Liver (tissue), 9 donors: ENCODE data around the gene ITGBL1. TPM values are rescaled to one million over a fixed set of nuclear protein-coding genes. Genes with fewer than 3 reads are reported as not detected.

Experiments used
- DNase-seq: peaks from one replicate; pipeline ENCODE4 v3.0.0-alpha.2; 2017; ENCODE audit warnings: low spot score
- H3K27ac ChIP-seq, 2 donors: one replicate each; pipeline ENCODE4 v1.7.0; 2013; ENCODE audit warnings: inconsistent platforms in 2 of 2, low read length in 2 of 2, control low read depth in 1 of 2, low read depth in 1 of 2, mild to moderate bottlenecking in 1 of 2
- H3K27me3 ChIP-seq, 4 donors: one replicate each; pipeline versions ENCODE4 v1.6.1 to v1.7.0; 2013; ENCODE audit warnings: low read length in 3 of 4, inconsistent platforms in 1 of 4, mild to moderate bottlenecking in 1 of 4, moderate library complexity in 1 of 4; ENCODE audit not compliant: control insufficient read depth in 4 of 4, insufficient read depth in 4 of 4
- H3K36me3 ChIP-seq, 4 donors: one replicate each; pipeline versions ENCODE4 v1.6.1 to v1.7.0; 2013; ENCODE audit warnings: low read length in 3 of 4, mild to moderate bottlenecking in 3 of 4, low read depth in 1 of 4, moderate library complexity in 1 of 4; ENCODE audit not compliant: control insufficient read depth in 4 of 4, insufficient read depth in 3 of 4
- H3K4me1 ChIP-seq, 4 donors: one replicate each; pipeline versions ENCODE4 v1.6.1 to v1.7.0; 2013; ENCODE audit warnings: low read length in 3 of 4, mild to moderate bottlenecking in 3 of 4, moderate library complexity in 1 of 4; ENCODE audit not compliant: control insufficient read depth in 4 of 4, insufficient read depth in 4 of 4
- H3K4me3 ChIP-seq, 3 donors: one replicate each; pipeline versions ENCODE4 v1.6.1 to v1.7.0; 2013; ENCODE audit warnings: low read length in 3 of 3, control low read depth in 1 of 3, low read depth in 1 of 3, mild to moderate bottlenecking in 1 of 3
- H3K9ac ChIP-seq, 2 donors: one replicate each; pipeline ENCODE4 v1.7.0; 2013; ENCODE audit warnings: low read length in 2 of 2, mild to moderate bottlenecking in 2 of 2, moderate library complexity in 2 of 2, control low read depth in 1 of 2, low read depth in 1 of 2
- H3K9me3 ChIP-seq, 4 donors: one replicate each; pipeline versions ENCODE4 v1.6.1 to v1.7.0; 2013; ENCODE audit warnings: low read length in 3 of 4; ENCODE audit not compliant: control insufficient read depth in 4 of 4
- ATF3 ChIP-seq: IDR thresholded peaks from 2 replicates; pipeline ENCODE4 v1.6.1; 2016; ENCODE audit warnings: antibody characterized with exemption
- CTCF ChIP-seq: fragments of 150-350 bp; IDR thresholded peaks from 2 replicates; pipeline ENCODE4 v1.5.1; 2017; ENCODE audit warnings: improper control_type of control experiment, low read depth, low read length; ENCODE audit not compliant: missing input control
- EGR1 ChIP-seq, 2 donors: IDR thresholded peaks; 2 replicates each; pipeline ENCODE4 v1.6.1; 2016 to 2018; ENCODE audit warnings: antibody characterized with exemption in 2 of 2, low read depth in 2 of 2
- FOXA2 ChIP-seq: IDR thresholded peaks from 2 replicates; pipeline ENCODE4 v1.6.1; 2016; ENCODE audit warnings: antibody characterized with exemption
- GABPA ChIP-seq, 2 donors: IDR thresholded peaks in 1 of 2; conservative IDR thresholded peaks in 1 of 2; 2 replicates each; pipeline ENCODE4 v1.6.1; 2016; ENCODE audit warnings: antibody characterized with exemption in 2 of 2, mild to moderate bottlenecking in 1 of 2, moderate library complexity in 1 of 2
- HNF4A ChIP-seq, 2 donors: conservative IDR thresholded peaks; 2 replicates each; pipeline ENCODE4 v1.6.1; 2016; ENCODE audit warnings: antibody characterized with exemption in 2 of 2, mild to moderate bottlenecking in 2 of 2
- HNF4G ChIP-seq: IDR thresholded peaks from 2 replicates; pipeline ENCODE4 v1.6.1; 2016; ENCODE audit warnings: antibody characterized with exemption
- MAX ChIP-seq: IDR thresholded peaks from 2 replicates; pipeline ENCODE4 v1.6.1; 2016; ENCODE audit warnings: antibody characterized with exemption
- NR2F2 ChIP-seq: IDR thresholded peaks from 2 replicates; pipeline ENCODE4 v1.6.1; 2016; ENCODE audit warnings: antibody characterized with exemption
- RAD21 ChIP-seq, 2 donors: IDR thresholded peaks; 2 replicates each; pipeline ENCODE4 v1.6.1; 2016; ENCODE audit warnings: antibody characterized with exemption in 2 of 2, mild to moderate bottlenecking in 2 of 2
- REST ChIP-seq: IDR thresholded peaks from 2 replicates; pipeline ENCODE4 v1.6.1; 2016; ENCODE audit warnings: antibody characterized with exemption, mild to moderate bottlenecking
- RXRA ChIP-seq, 2 donors: IDR thresholded peaks; 2 replicates each; pipeline ENCODE4 v1.6.1; 2017 to 2018; ENCODE audit warnings: antibody characterized with exemption in 2 of 2, mild to moderate bottlenecking in 1 of 2
- SP1 ChIP-seq: IDR thresholded peaks from 2 replicates; pipeline ENCODE4 v1.6.1; 2018; ENCODE audit warnings: antibody characterized with exemption, mild to moderate bottlenecking
- TAF1 ChIP-seq: conservative IDR thresholded peaks from 2 replicates; pipeline ENCODE4 v1.6.1; 2016; ENCODE audit warnings: antibody characterized with exemption, mild to moderate bottlenecking
- YY1 ChIP-seq: IDR thresholded peaks from 2 replicates; pipeline ENCODE4 v1.6.1; 2016; ENCODE audit warnings: antibody characterized with exemption, mild to moderate bottlenecking
- ZBTB33 ChIP-seq: IDR thresholded peaks from 2 replicates; pipeline ENCODE4 v1.6.1; 2016; ENCODE audit warnings: antibody characterized with exemption
- WGBS: extraction: QIAGEN DNeasy Blood & Tissue Kit; methylation state at CpG from one replicate; pipeline ENCODE4 v1.1.7; 2013; 5-methylcytosine and 5-hydroxymethylcytosine counted together
- polyA plus RNA-seq, 2 donors: library from polyadenylated mRNA; stranded (reverse) in 1 of 2; unstranded in 1 of 2; fragments of 200-250 nt in 1 of 2; fragments of >200 nt in 1 of 2; fragmentation: Nextera tagmentation in 1 of 2; extraction: Ambion mirVana in 1 of 2; gene quantifications; one replicate each; pipeline versions ENCODE4 v1.2.1 to v1.2.3, GENCODE V29; 2013 to 2015
- total RNA-seq, 2 donors: library from RNA; depleted of rRNA; stranded (reverse); fragments of >200 nt; gene quantifications; one replicate each; pipeline ENCODE4 v1.2.3, GENCODE V29; 2014
- donor health status: healthy.
- donor health status: healthy.
- donor health status: healthy.
- donor health status: healthy.
- donor health status: healthy.

Gene ITGBL1
- total and polyA plus RNA-seq, 4 donors = 0.28 to 2.2 (median 1.2) TPM

GRCh38 chr13:101530293-101530692, 77.8 kb downstream of the ITGBL1 start:
- TF ChIP-seq SP1 (no peak), HNF4A (conservative IDR thresholded peaks at IDR 0.05) (no peak), RXRA (IDR thresholded peaks at IDR 0.05) (no peak), EGR1 (IDR thresholded peaks at IDR 0.05; ENCODE audit: low read depth in 2 of 2) (no peak), ZBTB33 (no peak), HNF4G (no peak)
- no peaks in the 10 kb centered on the region for H3K36me3 ChIP-seq
- no peak overlapping the region for H3K9ac ChIP-seq
- no peaks in the 10 kb centered on the region for H3K27me3 ChIP-seq
- no peak overlapping the region for H3K27ac ChIP-seq
- DNase-seq = no peak
- H3K9me3 ChIP-seq = no peaks in the 10 kb centered on the region
- no peak overlapping the region for H3K4me3 ChIP-seq
- H3K4me1 ChIP-seq = no peaks in the 10 kb centered on the region

GRCh38 chr13:101535192-101535746, 82.8 kb downstream of the ITGBL1 start:
- 87% methylated on average over 1 of the region's 1 CpG for WGBS
- no peaks in the 10 kb centered on the region for H3K27me3 ChIP-seq
- H3K27ac ChIP-seq = no peak overlapping the region
- H3K9me3 ChIP-seq = no peaks in the 10 kb centered on the region
- H3K36me3 ChIP-seq = no peaks in the 10 kb centered on the region
- no peak for TF ChIP-seq NR2F2
- TF ChIP-seq HNF4G = no peak
- TF ChIP-seq ZBTB33 = no peak
- TF ChIP-seq RAD21 (IDR thresholded peaks at IDR 0.05) = no peak
- TF ChIP-seq HNF4A (conservative IDR thresholded peaks at IDR 0.05) = no peak
- no peak for TF ChIP-seq EGR1 (IDR thresholded peaks at IDR 0.05; ENCODE audit: low read depth in 2 of 2)
- TF ChIP-seq TAF1 = no peak
- TF ChIP-seq MAX = no peak
- no peak for TF ChIP-seq GABPA (IDR thresholded peaks at IDR 0.05 in 1 of 2, conservative IDR thresholded peaks at IDR 0.05 in 1 of 2)
- no peak for TF ChIP-seq YY1
- TF ChIP-seq CTCF = no peak
- TF ChIP-seq REST = no peak
- no peak for TF ChIP-seq ATF3
- TF ChIP-seq FOXA2 = no peak
- TF ChIP-seq RXRA (IDR thresholded peaks at IDR 0.05) = no peak
- no peak for TF ChIP-seq SP1
- H3K9ac ChIP-seq = no peak overlapping the region
- no peak for DNase-seq
- no peaks in the 10 kb centered on the region for H3K4me1 ChIP-seq
- no peak overlapping the region for H3K4me3 ChIP-seq
